T-helper 9 cell (primary cell): ENCODE results near the gene MED9.

Experiments
- DNase-seq: peaks from one replicate; pipeline ENCODE4 v3.0.0-alpha.2; 2020

MED9 gene

GRCh38 chr17:17505610-17506171 is 28.9 kb downstream of the MED9 start:
- DNase-seq, result no peak

- no peak for DNase-seq
Measured at GRCh38 chr17:17506181-17506741, 29.5 kb downstream of the MED9 start.

GRCh38 chr17:17506893-17507464 is 30.2 kb downstream of the MED9 start:
- DNase-seq, result no peak

GRCh38 chr17:17507465-17508011 is 30.7 kb downstream of the MED9 start:
- DNase-seq, result no peak

- DNase-seq, result no peak
Measured at GRCh38 chr17:17508019-17508535, 31.3 kb downstream of the MED9 start.

- DNase-seq, result no peak
Measured at GRCh38 chr17:17508646-17509591, 32.1 kb downstream of the MED9 start.

- no peak for DNase-seq
Measured at GRCh38 chr17:17509601-17510425, 33.0 kb downstream of the MED9 start.

GRCh38 chr17:17510456-17511292 is 33.9 kb downstream of the MED9 start:
- no peak for DNase-seq

- DNase-seq, result no peak
Measured at GRCh38 chr17:17511293-17511741, 34.5 kb downstream of the MED9 start.

- no peak for DNase-seq
Measured at GRCh38 chr17:17511881-17512858, 35.4 kb downstream of the MED9 start.

GRCh38 chr17:17512866-17513265 is 36.1 kb downstream of the MED9 start:
- no peak for DNase-seq

- DNase-seq, result no peak
Measured at GRCh38 chr17:17513626-17514025, 36.8 kb downstream of the MED9 start.

- DNase-seq, result no peak
Measured at GRCh38 chr17:17514361-17514992, 37.7 kb downstream of the MED9 start.

- DNase-seq, result no peak
Measured at GRCh38 chr17:17514993-17515933, 38.5 kb downstream of the MED9 start.

GRCh38 chr17:17515934-17516930 is 39.4 kb downstream of the MED9 start:
- no peak for DNase-seq

- no peak for DNase-seq
Measured at GRCh38 chr17:17516941-17517720, 40.3 kb downstream of the MED9 start.
